Measurements from ENCODE around the gene ACACB. TPM values are rescaled to one million over a fixed set of nuclear protein-coding genes. Genes with fewer than 3 reads are reported as not detected.

The ACACB gene
- total and polyA plus RNA-seq, 4 experiments from 2014 or later: 0.83 to 47.1 (median 24.4) TPM

GRCh38 chr12:109310247-109311125 is 194.1 kb downstream of the ACACB start:
- peaks cover 19% of the 10 kb centered on the region for H3K27me3 ChIP-seq (ENCODE audit: insufficient read depth, low read length)
- H3K27me3 Mint-ChIP-seq: peaks cover 49 to 52% of the 10 kb centered on the region in 2 donors
- H3K4me3 ChIP-seq (ENCODE audit: low read length in 2 of 2): peak overlapping the region in 1 of 2 donors; percentile 43
- ChIA-PET CTCF (ENCODE audit: partially characterized antibody) (no interaction called here), POLR2A (ENCODE audit: partially characterized antibody) (no interaction called here)
- DNase-seq: peak in 1 of 5 donors; percentile 9
- intact Hi-C loops (cut with micrococcal nuclease): no loop called here
- no peaks in the 10 kb centered on the region for H3K36me3 ChIP-seq (ENCODE audit: insufficient read depth, low read length)
- H3K9me3 Mint-ChIP-seq: peaks cover 0 to 2% (median 0%) of the 10 kb centered on the region in 8 donors
- H3K27ac ChIP-seq (ENCODE audit: low read depth, low read length): no peak overlapping the region
- H3K36me3 Mint-ChIP-seq: no peaks in the 10 kb centered on the region
- H3K27ac Mint-ChIP-seq: no peak overlapping the region
- H3K4me3 Mint-ChIP-seq: peak overlapping the region; percentile 69 to 83 (median 80)
- H3K4me1 ChIP-seq (ENCODE audit: insufficient read depth, low read length): peaks cover 9% of the 10 kb centered on the region
- peaks cover 5 to 14% (median 11%) of the 10 kb centered on the region in 4 donors for H3K4me1 Mint-ChIP-seq
- no peaks in the 10 kb centered on the region for H3K9me3 ChIP-seq (ENCODE audit: control insufficient read depth in 1 of 2, low read length in 2 of 2)

Other genes with a start within 250 kb of the ACACB start
- gene DAO, start 236.5 kb upstream of the ACACB start, total RNA-seq: not detected
- not detected for gene DAO, start 236.5 kb upstream of the ACACB start, polyA plus RNA-seq
- not detected for gene SVOP, start 95.5 kb upstream of the ACACB start, total RNA-seq
- gene SVOP, start 95.5 kb upstream of the ACACB start, polyA plus RNA-seq: not detected
- 10 to 100 TPM in 1 of 2 experiments, 1 to 10 TPM in 1; 8.1 to 14.2 TPM for gene USP30, start 64.0 kb upstream of the ACACB start, total RNA-seq
- 10 to 100 TPM in 1 of 2 donors, 1 to 10 TPM in 1; 6.8 to 13.9 TPM for gene USP30, start 64.0 kb upstream of the ACACB start, polyA plus RNA-seq
- 10 to 100 TPM; 12.9 to 14.4 TPM for gene ALKBH2, start 23.1 kb upstream of the ACACB start, total RNA-seq
- 10 to 100 TPM; 15.0 to 16.4 TPM for gene ALKBH2, start 23.1 kb upstream of the ACACB start, polyA plus RNA-seq
- gene UNG, start 19.0 kb upstream of the ACACB start, total RNA-seq: 10 to 100 TPM; 18.5 to 19.5 TPM
- 10 to 100 TPM; 43.1 to 47.1 TPM for gene UNG, start 19.0 kb upstream of the ACACB start, polyA plus RNA-seq
- gene FOXN4, start 192.7 kb downstream of the ACACB start, total RNA-seq: not detected
- gene FOXN4, start 192.7 kb downstream of the ACACB start, polyA plus RNA-seq: not detected
- gene MYO1H, start 231.3 kb downstream of the ACACB start, total RNA-seq: not detected
- not detected for gene MYO1H, start 231.3 kb downstream of the ACACB start, polyA plus RNA-seq